IMR-90 (cell line): ENCODE data around the gene DUXB. TPM values are rescaled to one million over a fixed set of nuclear protein-coding genes. Genes with fewer than 3 reads are reported as not detected.

Experiments
- ATAC-seq: fragments of 200-7000 bp; cut with Tn5 transposase; 2 replicates; pipeline ENCODE4 v1.9.1; 2020; ENCODE audit warnings: low read depth, mild to moderate bottlenecking, moderate library complexity
- BruUV-seq: library from RNA; stranded (reverse); fragments of 400-500 nt; replicated peaks from 2 replicates; lab custom pipeline; 2021; lab: Mats Ljungman, UMichigan
- CTCF ChIA-PET: fragments of 300-600 bp; formaldehyde crosslinking; extraction: SDS; loops from one replicate; lab custom pipeline; 2021; ENCODE audit warnings: antibody characterized with exemption; lab: Yijun Ruan, JAX
- POLR2A ChIA-PET: fragments of 300-600 bp; sonication (Branson Sonifier 250); formaldehyde crosslinking; loops from one replicate; lab custom pipeline; 2022; ENCODE audit warnings: antibody characterized with exemption; ENCODE audit not compliant: unreplicated experiment; lab: Charles Lee
- DNase-seq: peaks from one replicate; pipeline ENCODE4 v3.0.0; 2013
- H2AFZ ChIP-seq: replicated peaks from 2 replicates; pipeline ENCODE3; 2013; ENCODE audit warnings: low read length, mild to moderate bottlenecking; ENCODE audit not compliant: poor library complexity
- H2AK5ac ChIP-seq: 2 replicates; pipeline ENCODE4 v1.6.1; 2013; ENCODE audit warnings: low read depth, low read length, inconsistent platforms
- H2AK9ac ChIP-seq: replicated peaks from 2 replicates; pipeline ENCODE3; 2013; ENCODE audit warnings: mild to moderate bottlenecking, low read depth, low read length, moderate library complexity; ENCODE audit not compliant: poor library complexity
- H2BK120ac ChIP-seq: 2 replicates; pipeline ENCODE4 v1.6.1; 2013; ENCODE audit warnings: low read depth, low read length, inconsistent platforms
- H2BK15ac ChIP-seq: 3 replicates; pipeline ENCODE4 v1.6.1; 2013; ENCODE audit warnings: low read depth, low read length, inconsistent platforms
- H2BK20ac ChIP-seq: 2 replicates; pipeline ENCODE4 v1.6.1; 2013; ENCODE audit warnings: low read depth, mild to moderate bottlenecking, inconsistent platforms, low read length, moderate library complexity
- H2BK5ac ChIP-seq: 2 replicates; pipeline ENCODE4 v1.6.1; 2013; ENCODE audit warnings: mild to moderate bottlenecking, low read depth, low read length, inconsistent platforms; ENCODE audit not compliant: poor library complexity, severe bottlenecking
- H3K14ac ChIP-seq: replicated peaks from 2 replicates; pipeline ENCODE4 v1.6.1; 2013; ENCODE audit warnings: low read depth, low read length, inconsistent platforms
- H3K18ac ChIP-seq: 2 replicates; pipeline ENCODE4 v1.6.1; 2013; ENCODE audit warnings: low read depth, low read length, control low read depth
- H3K23ac ChIP-seq: 2 replicates; pipeline ENCODE4 v1.6.1; 2013; ENCODE audit warnings: low read depth, low read length, inconsistent platforms
- H3K27ac ChIP-seq: 2 replicates; pipeline ENCODE4 v1.5.1; 2013; ENCODE audit warnings: mild to moderate bottlenecking, control low read depth, low read length; ENCODE audit not compliant: insufficient read depth
- H3K27me3 ChIP-seq: 2 replicates; pipeline ENCODE4 v1.6.1; 2013; ENCODE audit warnings: low read length; ENCODE audit not compliant: control insufficient read depth, insufficient read depth
- H3K36me3 ChIP-seq: 2 replicates; pipeline ENCODE4 v1.6.1; 2013; ENCODE audit warnings: low read length, mixed read lengths; ENCODE audit not compliant: control insufficient read depth, insufficient read depth
- H3K4ac ChIP-seq: 2 replicates; pipeline ENCODE4 v1.6.1; 2013; ENCODE audit warnings: low read depth, low read length, inconsistent platforms
- H3K4me1 ChIP-seq: 2 replicates; pipeline ENCODE4 v1.6.1; 2013; ENCODE audit warnings: low read length, mixed read lengths; ENCODE audit not compliant: control insufficient read depth, insufficient read depth
- H3K4me2 ChIP-seq: 2 replicates; pipeline ENCODE4 v1.6.1; 2013; ENCODE audit warnings: low read depth, mild to moderate bottlenecking, control low read depth, low read length, moderate library complexity
- H3K4me3 ChIP-seq: 2 replicates; pipeline ENCODE4 v1.5.1; 2013; ENCODE audit warnings: low read depth, mild to moderate bottlenecking, control low read depth, low read length, moderate library complexity; ENCODE audit not compliant: insufficient read depth
- H3K56ac ChIP-seq: 2 replicates; pipeline ENCODE4 v1.6.1; 2013; ENCODE audit warnings: low read length, inconsistent platforms; ENCODE audit not compliant: insufficient read depth; ENCODE audit errors: extremely low read depth
- H3K79me1 ChIP-seq, 2 experiments: 2 replicates each; pipeline ENCODE4 v1.6.1; 2013; ENCODE audit warnings: low read length in 2 of 2, inconsistent platforms in 1 of 2, low read depth in 1 of 2
- H3K9ac ChIP-seq: 2 replicates; pipeline ENCODE4 v1.6.1; 2013; ENCODE audit warnings: low read depth, low read length, control low read depth
- H3K9me1 ChIP-seq: 2 replicates; pipeline ENCODE4 v1.6.1; 2013; ENCODE audit warnings: low read length, inconsistent platforms; ENCODE audit not compliant: insufficient read depth
- H3K9me3 ChIP-seq: 2 replicates; pipeline ENCODE4 v1.6.1; 2013; ENCODE audit warnings: low read length; ENCODE audit not compliant: control insufficient read depth, insufficient read depth
- H4K20me1 ChIP-seq: 2 replicates; pipeline ENCODE4 v1.6.1; 2013; ENCODE audit warnings: low read length, inconsistent platforms; ENCODE audit not compliant: insufficient read depth
- H4K5ac ChIP-seq: 2 replicates; pipeline ENCODE4 v1.6.1; 2013; ENCODE audit warnings: mild to moderate bottlenecking, low read depth, low read length, control low read depth
- H4K8ac ChIP-seq, 2 experiments: 2 replicates each; pipeline ENCODE4 v1.6.1; 2013; ENCODE audit warnings: low read depth in 2 of 2, low read length in 2 of 2, control low read depth in 1 of 2, inconsistent platforms in 1 of 2
- H4K91ac ChIP-seq: 2 replicates; pipeline ENCODE4 v1.6.1; 2013; ENCODE audit warnings: low read depth, low read length, inconsistent platforms; ENCODE audit not compliant: insufficient read depth
- CHD1 ChIP-seq: IDR thresholded peaks from 2 replicates; pipeline ENCODE4 v1.6.1; 2012; ENCODE audit warnings: low read depth, low read length, improper control_type of control experiment
- ELK1 ChIP-seq: fragments of 150-350 bp; IDR thresholded peaks from 2 replicates; pipeline ENCODE4 v1.6.1; 2016; ENCODE audit warnings: low read depth, mild to moderate bottlenecking, low read length, moderate library complexity, borderline replicate concordance
- FOS ChIP-seq: fragments of 150-350 bp; IDR thresholded peaks from 2 replicates; pipeline ENCODE4 v1.6.1; 2016; ENCODE audit warnings: low read depth, low read length
- MAFK ChIP-seq: IDR thresholded peaks from 2 replicates; pipeline ENCODE4 v1.6.1; 2012; ENCODE audit warnings: low read depth, low read length, improper control_type of control experiment
- MAZ ChIP-seq: IDR thresholded peaks from 2 replicates; pipeline ENCODE4 v1.6.1; 2012; ENCODE audit warnings: low read depth, mild to moderate bottlenecking, low read length, improper control_type of control experiment, moderate library complexity, borderline replicate concordance
- NFE2L2 ChIP-seq: fragments of 150-350 bp; IDR thresholded peaks from 2 replicates; pipeline ENCODE4 v1.6.1; 2016; ENCODE audit warnings: low read depth, mild to moderate bottlenecking, low read length
- POLR2A ChIP-seq: IDR thresholded peaks from 2 replicates; pipeline ENCODE4 v1.6.1; 2012; ENCODE audit warnings: mild to moderate bottlenecking, low read depth, low read length
- RAD21 ChIP-seq: IDR thresholded peaks from 2 replicates; pipeline ENCODE4 v1.6.1; 2012; ENCODE audit warnings: low read length, improper control_type of control experiment
- RCOR1 ChIP-seq: IDR thresholded peaks from 2 replicates; pipeline ENCODE4 v1.6.1; 2012; ENCODE audit warnings: mild to moderate bottlenecking, low read length, improper control_type of control experiment; ENCODE audit not compliant: insufficient replicate concordance
- SMC3 ChIP-seq: fragments of 150-350 bp; IDR thresholded peaks from 2 replicates; pipeline ENCODE4 v1.6.1; 2016; ENCODE audit warnings: low read depth, mild to moderate bottlenecking, antibody characterized with exemption, low read length, moderate library complexity
- dilution Hi-C: fragments of 300-500 bp; cut with HindIII; formaldehyde crosslinking; loops from one replicate; pipeline ENCODE4 v1.14.3; 2018; ENCODE audit warnings: low sequenced_read_pairs; ENCODE audit not compliant: unreplicated experiment
- in situ Hi-C: fragments of 300-500 bp; cut with MboI; formaldehyde crosslinking; loops from 3 replicates; pipeline ENCODE4 v1.14.3; 2019; ENCODE audit warnings: low sequenced_read_pairs, inconsistent platforms, mixed read lengths
- intact Hi-C: fragments of 100-400 bp; cut with micrococcal nuclease; formaldehyde crosslinking; loops from 2 replicates; pipeline ENCODE4 v1.10.0; 2022
- polyA plus RNA-seq, 3 experiments: library from polyadenylated mRNA; depleted of rRNA; stranded (reverse); fragments of >200 nt; gene quantifications; 2 replicates each; pipeline ENCODE4 v1.2.3, GENCODE V29; 2012; ENCODE audit warnings: low replicate concordance in 1 of 3
- total RNA-seq: library from RNA; depleted of rRNA; stranded (reverse); fragments of >200 nt; gene quantifications from 2 replicates; pipeline ENCODE4 v1.2.3, GENCODE V29; 2012
- TF ChIP-seq, protein P1 (sequence below): conservative IDR thresholded peaks from 2 replicates; pipeline ENCODE4 v1.5.1; 2012; ENCODE audit warnings: mild to moderate bottlenecking, low read depth, low read length, improper control_type of control experiment
- TF ChIP-seq, protein P2 (sequence below): fragments of 150-350 bp; IDR thresholded peaks from 2 replicates; pipeline ENCODE4 v1.6.1; 2017; ENCODE audit warnings: mild to moderate bottlenecking, antibody characterized with exemption, low read length, low read depth

DUXB gene
- total and polyA plus RNA-seq, 2 of the 4 experiments (the other 2 are of a cell fraction), result not detected

- H3K4ac ChIP-seq, result no peak overlapping the region
- no peak overlapping the region for H3K14ac ChIP-seq
- in situ Hi-C loops, result no loop called here
Measured at GRCh38 chr16:75714661-75715060, 13.4 kb upstream of the DUXB start.

More at GRCh38 chr16:75714661-75715060, 13.4 kb upstream of the DUXB start:
- H3K4me1 ChIP-seq, result no peaks in the 10 kb centered on the region
- intact Hi-C loops (no loop called here), dilution Hi-C loops (no loop called here)
- H3K27me3 ChIP-seq, result peaks cover 3% of the 10 kb centered on the region; the same call in 1 of the 2 replicates
- no peak overlapping the region for H3K4me2 ChIP-seq
- H2AFZ ChIP-seq, result no peak overlapping the region
- H3K36me3 ChIP-seq, result no peaks in the 10 kb centered on the region
- no peak overlapping the region for H3K23ac ChIP-seq
- H3K4me3 ChIP-seq, result no peak overlapping the region
- H3K18ac ChIP-seq, result no peak overlapping the region
- no peak overlapping the region for H3K9ac ChIP-seq
- H3K27ac ChIP-seq, result no peak overlapping the region
- ATAC-seq (no peak), DNase-seq (no peak)
- H2BK120ac ChIP-seq, result no peak overlapping the region
- no peak overlapping the region for H4K8ac ChIP-seq
- H4K5ac ChIP-seq, result no peak overlapping the region
- no peak overlapping the region for H2BK5ac ChIP-seq
- TF ChIP-seq, protein P1, sequence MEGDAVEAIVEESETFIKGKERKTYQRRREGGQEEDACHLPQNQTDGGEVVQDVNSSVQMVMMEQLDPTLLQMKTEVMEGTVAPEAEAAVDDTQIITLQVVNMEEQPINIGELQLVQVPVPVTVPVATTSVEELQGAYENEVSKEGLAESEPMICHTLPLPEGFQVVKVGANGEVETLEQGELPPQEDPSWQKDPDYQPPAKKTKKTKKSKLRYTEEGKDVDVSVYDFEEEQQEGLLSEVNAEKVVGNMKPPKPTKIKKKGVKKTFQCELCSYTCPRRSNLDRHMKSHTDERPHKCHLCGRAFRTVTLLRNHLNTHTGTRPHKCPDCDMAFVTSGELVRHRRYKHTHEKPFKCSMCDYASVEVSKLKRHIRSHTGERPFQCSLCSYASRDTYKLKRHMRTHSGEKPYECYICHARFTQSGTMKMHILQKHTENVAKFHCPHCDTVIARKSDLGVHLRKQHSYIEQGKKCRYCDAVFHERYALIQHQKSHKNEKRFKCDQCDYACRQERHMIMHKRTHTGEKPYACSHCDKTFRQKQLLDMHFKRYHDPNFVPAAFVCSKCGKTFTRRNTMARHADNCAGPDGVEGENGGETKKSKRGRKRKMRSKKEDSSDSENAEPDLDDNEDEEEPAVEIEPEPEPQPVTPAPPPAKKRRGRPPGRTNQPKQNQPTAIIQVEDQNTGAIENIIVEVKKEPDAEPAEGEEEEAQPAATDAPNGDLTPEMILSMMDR, result no peak
- TF ChIP-seq RCOR1 (no peak), CHD1 (no peak), MAFK (no peak), RAD21 (no peak), NFE2L2 (no peak), SMC3 (no peak), ELK1 (no peak), MAZ (no peak), FOS (no peak), POLR2A (no peak)
- TF ChIP-seq, protein P2, sequence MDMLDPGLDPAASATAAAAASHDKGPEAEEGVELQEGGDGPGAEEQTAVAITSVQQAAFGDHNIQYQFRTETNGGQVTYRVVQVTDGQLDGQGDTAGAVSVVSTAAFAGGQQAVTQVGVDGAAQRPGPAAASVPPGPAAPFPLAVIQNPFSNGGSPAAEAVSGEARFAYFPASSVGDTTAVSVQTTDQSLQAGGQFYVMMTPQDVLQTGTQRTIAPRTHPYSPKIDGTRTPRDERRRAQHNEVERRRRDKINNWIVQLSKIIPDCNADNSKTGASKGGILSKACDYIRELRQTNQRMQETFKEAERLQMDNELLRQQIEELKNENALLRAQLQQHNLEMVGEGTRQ, result no peak
- no peaks in the 10 kb centered on the region for H3K79me1 ChIP-seq
- H2BK15ac ChIP-seq, result no peak overlapping the region
- ChIA-PET POLR2A (no interaction called here), CTCF (no interaction called here)
- H2BK20ac ChIP-seq, result no peak overlapping the region
- no peak overlapping the region for H2AK5ac ChIP-seq
- no peak overlapping the region for H3K56ac ChIP-seq
- H4K20me1 ChIP-seq, result no peaks in the 10 kb centered on the region
- peaks cover 6% of the 10 kb centered on the region; the same call in 1 of the 2 replicates for H3K9me3 ChIP-seq
- H4K91ac ChIP-seq, result no peak overlapping the region
- H2AK9ac ChIP-seq, result no peak overlapping the region
- no peaks in the 10 kb centered on the region for H3K9me1 ChIP-seq
- BruUV-seq, result no TSS peak
